Stimulated activated CD8-positive, alpha-beta memory T cell treated with anti-CD3 and anti-CD28 coated beads, Interleukin-4, amount 100 ng/mL, for 4 hours (primary cell): Measurements from ENCODE around the gene TMEM240.

Experiments
- DNase-seq, 2 donors: peaks; one replicate each; pipeline ENCODE4 v3.0.0-alpha.2; 2020; ENCODE audit warnings: low read depth in 2 of 2, low spot score in 1 of 2

TMEM240 gene

GRCh38 chr1:1540090-1540817 is at the start of gene TMEM240:
TSS of gene TMEM240 (minus strand) at chr1:1540624. CDS start at chr1:1540346, 278 bp downstream.
- DNase-seq, result peak in 1 of 2 donors; percentile 5

- DNase-seq, result no peak
Measured at GRCh38 chr1:1583347-1584010, 43.1 kb upstream of the TMEM240 start.

- DNase-seq, result no peak
Measured at GRCh38 chr1:1582585-1583346, 42.3 kb upstream of the TMEM240 start.

GRCh38 chr1:1578371-1578940 is 38.0 kb upstream of the TMEM240 start:
- DNase-seq, result no peak

GRCh38 chr1:1577367-1578011 is 37.1 kb upstream of the TMEM240 start:
- no peak for DNase-seq

- peak; percentile 84 to 87 for DNase-seq
Measured at GRCh38 chr1:1574721-1575537, 34.5 kb upstream of the TMEM240 start, which contains the start of gene SSU72. TSS of gene SSU72 (minus strand) at chr1:1574863. CDS start at chr1:1574557, 306 bp downstream.

GRCh38 chr1:1573843-1574720 is 33.7 kb upstream of the TMEM240 start:
- DNase-seq, result peak; percentile 28 to 44

GRCh38 chr1:1569341-1569740 is 28.9 kb upstream of the TMEM240 start:
- no peak for DNase-seq

- no peak for DNase-seq
Measured at GRCh38 chr1:1567891-1568291, 27.5 kb upstream of the TMEM240 start.

GRCh38 chr1:1567152-1567875 is 26.9 kb upstream of the TMEM240 start:
- no peak for DNase-seq

GRCh38 chr1:1565340-1565739 is 24.9 kb upstream of the TMEM240 start:
- no peak for DNase-seq

GRCh38 chr1:1564268-1564667 is 23.8 kb upstream of the TMEM240 start:
- no peak for DNase-seq

- DNase-seq, result no peak
Measured at GRCh38 chr1:1563688-1564087, 23.3 kb upstream of the TMEM240 start.

GRCh38 chr1:1562556-1563195 is 22.3 kb upstream of the TMEM240 start:
- DNase-seq, result no peak

GRCh38 chr1:1561801-1562470 is 21.5 kb upstream of the TMEM240 start:
- no peak for DNase-seq

- DNase-seq, result no peak
Measured at GRCh38 chr1:1560178-1560577, 19.8 kb upstream of the TMEM240 start.

GRCh38 chr1:1559066-1559465 is 18.6 kb upstream of the TMEM240 start:
- no peak for DNase-seq
